Stimulated activated CD4-positive, alpha-beta T cell treated with anti-CD3 and anti-CD28 coated beads, Interleukin-1b, Interleukin-23, amount 100 ng/mL, for 48 hours (primary cell): ENCODE data around the gene ANKRD22.
"Not testable (repeated sequence)": the region's sequence is repeated elsewhere in the genome, so short reads cannot be mapped to it uniquely, and the experiment has no call there.

Experiments
- DNase-seq: peaks from one replicate; pipeline ENCODE4 v3.0.0-alpha.2; 2020

ANKRD22 gene

DNA sequence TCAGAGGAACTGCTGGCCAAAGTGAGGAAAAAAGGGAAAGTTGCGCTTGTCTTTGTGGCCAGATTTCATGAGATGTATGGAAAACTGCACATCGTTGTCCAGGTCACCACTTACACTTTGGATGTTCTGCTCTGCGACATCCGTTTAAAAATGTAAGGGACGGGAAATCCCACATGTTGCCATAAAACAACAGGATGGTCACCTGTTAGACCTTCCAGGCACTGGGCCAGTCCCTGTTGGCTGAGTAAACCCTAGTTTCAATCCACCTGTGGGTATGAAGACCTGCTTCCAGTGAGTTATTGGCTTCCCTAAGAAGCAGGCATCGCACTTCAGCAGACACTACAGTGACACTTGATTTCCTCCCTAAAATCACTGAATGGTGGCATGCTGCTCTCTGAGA is 25.7 kb upstream of the ANKRD22 start:
- no peak for DNase-seq

DNA sequence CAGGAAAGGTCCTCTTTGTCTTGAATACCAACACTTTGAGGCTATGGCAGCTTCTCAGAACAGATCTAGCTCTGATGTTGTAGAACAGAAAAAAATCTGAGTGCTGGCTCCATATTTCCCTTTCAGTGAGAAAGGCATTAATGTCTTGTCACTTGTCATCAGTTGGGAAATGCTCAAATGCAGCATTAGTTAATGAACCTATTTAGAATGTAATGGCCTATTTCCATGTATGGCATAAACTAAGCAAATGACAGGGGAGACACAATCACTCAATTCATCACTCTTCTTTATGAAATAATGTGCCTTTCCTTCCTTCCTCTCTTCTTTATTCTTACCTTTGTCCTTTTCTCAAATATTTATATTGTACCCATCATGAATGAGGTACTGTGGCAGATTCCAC is 23.4 kb upstream of the ANKRD22 start:
- DNase-seq, result no peak

DNA sequence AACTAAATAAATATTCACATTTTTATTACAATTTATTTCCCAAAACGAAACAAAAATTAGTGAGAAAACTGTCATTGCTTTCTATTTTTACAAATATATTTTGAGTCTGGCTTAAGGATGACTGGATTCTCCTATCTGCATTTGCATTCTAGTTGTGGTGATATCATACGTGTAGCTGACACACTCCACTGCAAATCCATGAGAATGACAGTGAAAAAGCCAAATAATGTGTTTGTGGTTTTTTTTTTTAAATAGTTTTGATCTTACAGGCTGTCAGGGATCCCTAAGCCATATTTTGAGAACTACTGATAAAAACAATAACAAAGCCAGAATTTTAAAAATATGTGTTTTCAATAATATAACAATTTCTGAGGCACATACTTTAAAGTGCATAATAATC is 22.6 kb upstream of the ANKRD22 start:
- no peak for DNase-seq

DNA sequence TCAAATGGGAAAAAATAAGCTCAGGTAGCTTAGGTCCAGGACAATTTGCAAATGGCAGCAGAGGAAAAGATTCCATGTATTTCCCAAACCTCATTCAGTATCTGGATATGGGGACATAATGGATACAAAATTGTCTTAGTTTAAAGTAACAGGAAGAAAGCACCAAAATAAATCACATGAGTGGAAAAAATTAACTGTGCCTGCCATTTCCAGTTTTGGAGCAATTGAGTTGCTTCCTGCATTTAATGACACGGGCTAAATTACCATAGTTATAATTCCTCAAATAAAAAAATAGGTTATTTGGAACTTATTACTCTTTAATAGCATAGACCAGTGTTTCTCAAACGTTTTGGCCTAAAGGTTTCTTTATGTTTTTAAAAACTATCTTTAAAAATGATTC is 22.1 kb upstream of the ANKRD22 start:
- no peak for DNase-seq

DNA sequence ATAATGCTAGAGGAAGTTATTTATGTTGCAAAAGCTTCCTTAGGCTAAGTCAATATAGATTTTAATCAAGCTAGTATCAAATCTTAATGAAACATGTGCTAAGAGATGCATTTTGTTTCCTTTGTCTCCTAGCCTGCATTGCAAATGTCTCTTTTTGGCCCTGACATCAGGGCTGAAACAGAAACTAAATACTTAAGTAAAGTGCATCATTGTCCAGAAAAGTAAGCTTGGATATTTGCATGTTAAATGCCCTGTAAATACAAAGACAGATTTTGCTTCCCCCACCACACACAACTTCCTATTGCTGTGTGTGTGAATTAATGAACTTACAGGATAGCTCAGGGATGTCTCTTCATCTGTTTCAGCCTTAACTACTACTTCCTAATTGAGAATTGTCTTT is 18.4 kb upstream of the ANKRD22 start:
- no peak for DNase-seq

DNA sequence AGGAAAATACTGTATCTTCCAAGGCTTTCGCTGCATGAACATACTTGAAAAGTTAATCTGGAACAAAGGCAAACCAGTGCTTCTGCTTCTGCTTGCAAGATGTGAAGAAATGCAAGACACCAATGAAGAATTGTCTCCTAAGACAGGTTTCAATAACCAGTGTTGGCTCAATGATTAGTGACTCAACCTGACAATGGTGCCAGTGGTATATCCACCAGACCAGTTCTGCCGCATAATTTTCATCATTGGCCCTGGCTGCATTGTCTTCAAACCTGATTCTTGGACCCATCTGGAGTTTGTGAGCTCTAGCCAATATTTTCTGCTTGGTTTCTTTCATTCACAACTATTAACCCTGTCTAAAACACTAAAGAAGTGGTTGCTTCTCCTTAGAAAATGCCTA is 14.8 kb upstream of the ANKRD22 start:
- DNase-seq, result no peak

DNA sequence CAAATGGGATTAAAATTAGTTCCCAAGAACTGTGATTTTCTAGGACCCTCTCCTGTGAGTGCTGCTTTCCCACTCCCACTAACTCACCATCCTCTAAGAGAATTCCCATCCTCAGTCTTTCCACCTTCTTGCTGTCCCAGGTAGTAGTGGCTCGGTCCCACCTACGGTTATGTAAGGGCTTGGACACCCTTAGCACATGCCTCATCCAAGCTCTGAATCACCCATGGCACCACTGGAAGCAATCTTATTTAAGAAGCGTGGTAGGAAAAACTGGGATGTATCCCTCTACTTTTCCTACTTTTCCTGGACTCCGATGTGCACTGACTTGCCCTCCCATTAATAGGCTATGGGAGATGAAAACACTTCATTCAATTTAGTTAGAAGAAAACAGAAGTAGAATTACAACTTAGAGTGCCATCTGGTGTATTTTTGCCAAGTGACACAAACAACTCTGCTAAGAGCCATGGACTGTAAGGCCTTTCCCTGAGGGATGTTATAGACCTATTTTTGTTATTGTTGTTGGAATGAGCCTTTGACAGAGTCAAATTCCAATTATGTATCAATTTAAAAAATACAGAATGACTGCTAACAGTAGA is 13.7 kb upstream of the ANKRD22 start:
- no peak for DNase-seq

DNA sequence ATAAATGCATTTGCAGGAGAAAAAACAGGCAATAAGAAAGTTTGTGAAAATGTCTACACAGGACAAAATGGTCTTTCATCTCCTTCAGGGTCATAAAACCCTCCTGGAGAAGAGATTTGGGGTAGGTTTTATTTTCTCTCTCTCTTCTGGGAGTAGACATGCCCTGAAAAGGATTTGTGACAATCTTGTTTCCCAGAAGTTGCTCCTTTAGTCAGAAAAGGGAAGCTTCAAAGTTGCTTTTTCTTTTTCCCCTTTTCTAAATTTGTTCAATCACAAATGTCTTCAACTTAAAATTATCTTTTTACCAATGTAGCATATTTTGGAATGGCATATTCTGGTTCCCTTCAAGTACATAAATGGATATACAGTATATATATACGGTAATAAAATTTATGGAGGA is 9.4 kb upstream of the ANKRD22 start:
- no peak for DNase-seq

DNA sequence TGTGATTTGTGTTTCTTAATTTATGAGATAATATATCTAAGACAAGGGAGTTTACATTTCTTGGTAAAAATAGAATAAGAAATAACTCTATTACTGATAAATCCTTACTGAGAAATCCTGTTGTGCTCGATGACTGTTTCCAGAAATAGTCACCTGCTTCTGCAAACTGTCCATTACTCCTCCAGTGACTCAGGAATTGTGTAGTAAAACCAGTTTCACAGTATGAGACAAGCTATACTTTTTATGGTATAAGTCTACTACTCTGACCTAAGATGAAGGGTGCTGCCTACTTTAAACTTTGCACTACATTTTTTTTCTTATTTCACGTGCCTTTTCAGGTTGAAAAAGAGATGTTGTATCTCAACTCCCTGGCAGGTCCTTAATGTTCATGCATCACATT is 6.8 kb upstream of the ANKRD22 start:
- no peak for DNase-seq

DNA sequence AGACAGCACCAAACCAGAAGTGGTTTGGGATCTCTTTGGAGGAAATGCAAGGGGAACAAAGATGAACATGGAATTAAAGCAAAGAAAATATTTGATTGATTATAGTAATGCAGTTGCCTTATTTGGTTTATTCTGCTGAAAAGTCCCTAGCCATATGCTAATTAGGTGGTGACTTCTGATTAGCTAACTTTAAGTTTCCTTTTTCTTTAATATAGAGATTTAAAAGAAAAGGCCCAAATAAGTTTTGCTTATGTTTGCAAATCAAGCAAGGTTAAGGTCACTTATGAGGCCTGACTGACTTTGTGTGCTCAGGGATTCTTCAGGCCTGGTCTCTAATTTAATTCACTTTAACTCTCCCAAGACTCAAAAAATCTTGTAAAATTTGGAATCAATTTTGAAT is 6.2 kb upstream of the ANKRD22 start:
- no peak for DNase-seq

DNA sequence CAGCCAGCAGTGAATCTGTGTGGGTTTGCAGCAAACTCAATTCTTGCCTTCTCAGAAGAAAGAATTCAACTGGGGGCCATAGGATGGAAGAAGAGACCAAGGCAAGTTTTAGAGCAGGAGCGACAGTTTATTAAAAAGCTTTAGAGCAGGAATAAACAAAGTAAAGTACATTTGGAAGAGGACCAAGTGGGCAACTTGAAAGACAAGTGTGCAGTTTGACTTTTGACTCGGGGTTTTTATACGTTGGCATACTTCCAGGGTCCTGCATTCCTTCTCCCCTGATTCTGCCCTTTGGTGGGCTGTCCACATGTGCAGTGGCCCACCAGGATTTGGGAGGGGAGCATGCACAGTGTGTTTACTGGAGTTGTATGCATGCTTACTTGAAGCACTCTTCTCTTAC is 3.0 kb upstream of the ANKRD22 start:
- no peak for DNase-seq

DNA sequence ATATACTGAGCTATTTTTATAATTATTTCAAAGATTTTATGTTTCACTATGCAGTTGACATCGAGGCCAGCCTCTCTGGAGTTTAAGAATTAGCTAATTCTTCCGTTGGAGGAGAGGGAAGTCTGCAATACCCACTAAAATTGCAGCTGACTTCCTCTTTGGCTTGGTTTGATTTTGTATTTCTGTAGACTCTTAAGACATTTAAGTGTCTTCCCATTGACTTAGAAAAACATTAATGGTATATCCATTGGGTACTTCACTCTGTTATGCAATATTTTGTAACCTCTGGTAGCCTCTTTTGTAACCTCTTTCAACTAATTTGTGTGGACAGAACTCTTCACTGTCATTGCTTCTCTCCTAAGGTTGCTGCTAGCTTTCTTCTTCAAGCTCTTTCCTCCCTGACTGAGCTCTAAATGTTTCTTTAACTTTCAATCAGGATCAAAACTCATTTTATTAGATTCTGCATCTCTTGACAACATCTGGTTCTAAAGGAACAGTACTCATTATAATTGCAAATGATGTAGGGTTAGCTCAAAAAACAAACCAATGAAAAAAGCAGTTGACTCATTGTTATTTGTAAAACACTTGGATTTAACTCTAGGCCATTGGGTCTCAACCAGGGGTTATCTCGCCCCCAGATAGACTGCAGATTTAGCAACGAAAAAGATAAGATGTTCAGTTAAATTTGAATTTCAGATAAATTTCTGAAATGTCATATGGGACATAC is 1.7 kb upstream of the ANKRD22 start:
- no peak for DNase-seq

DNA sequence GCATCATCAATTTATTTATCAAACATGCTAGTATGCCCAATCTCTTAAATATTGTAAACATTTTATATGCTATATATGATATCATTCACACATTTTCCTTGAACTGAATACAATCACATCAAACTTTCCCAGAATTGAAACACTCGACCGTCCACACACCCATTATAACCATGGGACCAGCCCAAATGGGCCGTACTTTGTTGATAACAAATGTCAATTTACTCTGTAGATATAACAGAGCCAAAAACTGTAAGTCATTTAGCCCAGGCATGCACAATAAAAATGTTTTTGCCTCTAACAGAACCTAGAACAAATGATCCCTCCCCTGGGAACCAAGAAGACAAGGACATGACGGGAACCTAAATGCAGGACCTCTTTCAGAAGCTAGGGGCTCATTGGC is 683 bp upstream of the ANKRD22 start:
- DNase-seq, result no peak

DNA sequence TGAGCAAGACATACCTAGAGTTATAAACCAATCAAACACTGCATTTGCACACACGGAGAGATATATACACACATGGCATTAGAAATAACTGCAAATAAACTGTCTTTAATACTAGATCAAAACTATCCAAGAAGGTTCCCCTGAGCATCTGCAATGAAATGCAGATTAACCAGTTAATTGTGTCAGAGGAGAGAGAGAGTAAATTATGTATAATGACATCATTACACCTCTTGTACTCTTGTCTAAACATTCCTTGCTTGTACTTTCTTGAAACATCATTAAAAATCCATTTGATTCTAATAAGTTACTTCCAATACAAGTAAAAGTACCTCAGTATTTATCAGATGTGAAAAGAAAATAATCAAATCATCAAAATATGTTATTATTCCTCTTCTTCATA is 932 bp downstream of the ANKRD22 start:
- DNase-seq, result no peak

DNA sequence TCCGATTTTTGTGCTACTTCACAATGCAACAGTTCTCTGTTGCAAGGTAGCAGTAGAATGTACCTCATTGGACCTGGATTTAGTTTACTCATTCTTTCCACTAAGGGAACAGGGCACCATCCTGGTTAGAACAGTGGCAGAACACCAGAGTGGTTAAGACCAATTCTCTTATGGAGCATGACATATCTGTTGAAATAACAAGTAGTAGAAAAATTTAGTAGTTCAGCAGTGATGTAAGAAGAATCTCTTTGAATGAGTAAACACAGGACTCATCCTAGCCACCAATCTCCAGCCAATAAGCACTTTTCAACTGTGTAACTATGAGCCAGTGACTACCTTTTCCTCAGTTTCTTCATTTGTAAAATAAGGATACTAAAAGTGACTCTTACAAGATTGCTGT is 2.4 kb downstream of the ANKRD22 start:
- no peak for DNase-seq

DNA sequence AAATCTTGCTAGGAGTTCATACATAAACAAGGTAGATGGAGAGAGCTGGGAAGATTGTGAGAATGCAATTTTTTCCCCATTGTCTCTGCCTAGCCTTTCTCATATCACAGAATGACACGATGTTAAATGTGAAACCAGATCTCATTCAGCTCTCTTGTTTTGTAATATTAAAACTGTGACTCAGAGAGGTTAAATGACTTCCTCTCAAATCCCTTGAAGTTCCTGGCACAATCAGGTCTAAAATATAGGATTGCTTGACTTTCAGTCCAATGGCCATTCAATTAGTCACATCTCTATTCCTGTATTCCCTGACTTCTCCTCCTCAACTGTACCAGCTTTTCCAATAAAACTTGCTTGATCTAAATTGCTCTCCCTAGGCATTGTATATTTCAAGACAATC is 3.1 kb downstream of the ANKRD22 start:
- DNase-seq, result no peak

DNA sequence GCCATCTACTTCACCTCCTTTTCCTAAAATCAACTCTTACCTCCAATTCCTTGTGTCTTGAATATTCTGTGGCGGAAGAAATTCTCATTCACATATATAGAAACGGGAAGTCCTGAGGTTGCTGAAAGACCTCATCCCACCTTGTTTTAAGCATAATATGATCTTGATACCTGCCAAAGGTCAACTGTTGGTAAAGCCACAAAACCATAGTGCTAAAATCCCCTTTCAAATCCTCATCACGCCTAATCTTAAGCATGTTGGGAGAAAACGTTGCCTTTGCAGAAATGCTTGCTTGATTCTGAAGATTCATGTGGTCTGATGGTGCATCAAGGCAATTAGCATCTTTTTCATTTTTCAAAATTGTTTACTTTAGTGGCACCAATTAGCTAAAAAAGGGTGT is 8.5 kb downstream of the ANKRD22 start:
- DNase-seq, result no peak

DNA sequence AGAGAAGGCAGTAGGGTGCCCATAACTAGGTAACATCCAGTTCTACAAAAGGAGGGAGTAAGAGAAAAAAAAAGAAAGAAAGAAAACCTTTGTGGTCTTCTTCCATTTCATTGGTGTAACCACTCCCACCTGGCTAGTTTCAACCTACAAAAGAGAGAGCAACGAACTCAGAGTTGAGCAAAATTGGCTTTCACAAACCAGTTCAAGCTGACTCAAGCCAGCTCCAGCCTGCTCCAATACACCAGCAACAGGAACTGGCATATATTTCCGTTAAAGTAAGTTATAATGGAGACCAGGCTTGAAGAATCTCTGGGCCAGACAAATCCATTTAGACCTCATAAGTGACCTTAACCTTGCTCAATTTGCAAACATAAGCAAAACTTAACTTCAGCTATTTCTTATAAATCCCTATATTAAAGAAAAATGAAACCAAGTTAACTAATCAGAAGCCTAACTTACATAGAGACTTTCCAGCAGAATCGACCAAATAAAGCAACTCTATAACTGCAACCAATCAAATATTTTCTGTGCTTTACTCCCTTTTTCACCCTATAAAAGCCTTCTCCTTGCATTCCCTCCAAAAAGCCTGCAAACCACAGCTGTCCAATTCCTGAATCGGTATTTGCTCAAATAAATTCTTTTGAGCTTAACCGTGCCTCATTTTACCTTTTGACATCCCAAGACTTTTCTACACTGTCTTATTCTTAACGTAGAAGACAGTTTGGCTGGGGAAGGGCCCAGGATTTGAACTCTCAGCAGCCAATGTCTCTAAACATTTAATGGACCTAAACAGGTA is 10.1 kb downstream of the ANKRD22 start:
- DNase-seq, result no peak

DNA sequence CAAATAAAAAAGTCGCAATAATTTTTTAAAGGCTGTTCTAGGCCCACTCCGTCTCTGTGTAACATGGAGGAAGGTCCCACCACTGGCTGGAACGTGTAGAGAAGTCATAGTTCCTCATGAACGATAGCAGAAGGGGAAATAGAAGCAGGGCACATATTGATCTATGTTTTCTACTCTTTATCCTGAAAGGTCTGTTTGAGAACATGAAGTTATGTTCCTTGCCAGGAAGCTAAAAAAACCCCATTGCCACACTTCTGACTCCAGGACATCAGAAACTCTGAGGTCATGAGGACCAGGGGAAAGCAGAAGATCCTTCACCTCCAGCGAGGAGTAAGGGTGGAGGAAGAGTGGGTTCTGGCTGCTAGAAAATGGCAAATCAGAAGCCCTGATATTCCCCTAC is 10.8 kb downstream of the ANKRD22 start:
- DNase-seq, result no peak

DNA sequence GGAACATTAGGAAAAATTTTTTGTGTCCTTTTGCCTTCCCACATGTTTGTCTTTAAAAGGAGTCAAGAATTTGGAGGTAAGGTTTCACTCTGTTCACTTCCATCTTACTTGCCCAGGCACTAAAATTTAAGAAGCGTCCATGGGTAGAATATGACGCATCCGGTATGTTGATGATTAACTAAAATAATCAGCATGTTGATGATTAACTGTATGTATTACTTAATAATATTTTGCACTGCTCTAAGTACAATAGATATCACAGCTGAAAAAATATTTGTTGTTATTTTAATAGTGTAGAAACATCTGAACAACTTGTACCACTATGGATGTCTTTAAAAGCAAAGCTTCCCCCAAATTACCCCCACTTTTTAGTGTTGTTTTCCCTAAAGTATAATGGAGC is 11.5 kb downstream of the ANKRD22 start:
- no peak for DNase-seq

DNA sequence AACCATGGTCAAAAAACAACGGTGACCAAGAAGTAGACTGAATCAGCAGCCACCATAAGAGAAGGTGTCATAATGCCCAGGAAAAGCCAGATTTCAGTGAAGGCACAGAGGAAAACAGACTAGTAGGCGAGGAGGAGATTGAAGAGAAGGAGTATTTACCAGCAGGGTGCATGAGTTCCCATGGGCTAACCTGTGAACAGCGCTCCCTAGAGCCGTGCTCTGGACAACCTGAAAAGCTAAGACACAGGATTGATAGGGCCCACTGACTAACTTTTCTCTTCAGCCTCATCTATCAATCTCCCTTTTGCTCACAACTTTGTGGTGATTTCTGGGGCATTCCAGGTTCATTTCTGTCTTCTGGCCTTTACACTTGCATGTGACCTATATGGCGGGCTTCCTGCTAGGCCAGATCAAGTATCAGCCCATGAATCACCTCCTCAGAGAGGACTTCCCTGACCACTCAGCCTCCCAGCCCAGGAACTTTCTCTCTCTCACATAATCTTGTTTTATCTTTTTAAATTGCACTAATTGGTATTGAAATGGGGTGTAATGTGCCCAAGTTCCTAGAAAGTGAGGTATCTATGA is 12.8 kb downstream of the ANKRD22 start:
- DNase-seq, result no peak

DNA sequence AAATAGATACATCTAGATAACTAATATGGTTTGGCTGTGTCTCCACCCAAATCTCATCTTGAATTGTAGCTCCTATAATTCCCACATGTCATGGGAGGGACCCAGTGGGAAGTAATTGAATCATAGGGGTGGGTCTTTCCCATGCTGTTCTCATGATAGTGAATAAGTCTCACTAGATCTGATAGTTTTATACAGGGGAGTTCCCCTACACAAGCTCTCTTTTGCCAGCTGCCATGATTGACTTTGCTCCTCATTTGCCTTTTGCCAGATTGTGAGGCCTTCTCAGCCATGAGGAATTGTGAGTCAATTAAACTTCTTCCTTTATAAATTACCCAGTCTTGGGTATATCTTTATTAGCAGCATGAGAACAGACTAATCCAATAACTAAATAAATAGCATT is 14.0 kb downstream of the ANKRD22 start:
- DNase-seq, result not testable (repeated sequence)

DNA sequence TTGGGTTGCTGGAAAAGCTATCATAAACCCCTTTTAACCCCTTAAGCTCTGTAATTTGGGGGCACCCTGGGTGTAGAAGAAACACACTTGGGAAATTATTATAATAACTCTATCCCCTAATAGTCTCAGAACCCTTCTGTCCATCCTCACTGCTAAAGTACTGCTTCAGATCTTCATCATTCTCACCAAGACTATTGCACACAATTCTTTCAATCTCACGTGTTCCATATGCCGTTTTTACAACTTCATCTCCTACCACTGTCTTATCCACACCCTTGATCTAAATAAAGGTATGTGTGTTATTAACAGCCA is 15.8 kb downstream of the ANKRD22 start:
- no peak for DNase-seq
